HepG2 (cell line): Measurements from ENCODE around the gene PALM3. TPM values are rescaled to one million over a fixed set of nuclear protein-coding genes. Genes with fewer than 3 reads are reported as not detected.
A peak's percentile ranks its signal among the peaks of the same experiment; 100 is the strongest.

Experiments
- ATAC-seq: fragments of 200-7000 bp; cut with Tn5 transposase; 3 replicates; pipeline ENCODE4 v1.9.1; 2020; ENCODE audit warnings: mild to moderate bottlenecking, moderate library complexity
- BruUV-seq: library from RNA; stranded (reverse); fragments of 400-500 nt; replicated peaks from 2 replicates; lab custom pipeline; 2021; lab: Mats Ljungman, UMichigan
- CTCF ChIA-PET: fragments of 300-600 bp; formaldehyde crosslinking; extraction: SDS; loops from one replicate; lab custom pipeline; 2021; ENCODE audit warnings: low total read pairs, inconsistent platforms, low intra/inter-chr PET ratio; lab: Yijun Ruan, JAX
- POLR2A ChIA-PET: fragments of 350-600 bp; sonication (Branson Sonifier 250); formaldehyde crosslinking; loops from one replicate; lab custom pipeline; 2020; ENCODE audit warnings: antibody characterized with exemption, inconsistent platforms; lab: Yijun Ruan, JAX
- DNase-seq: peaks from one replicate; pipeline ENCODE4 v3.0.0-alpha.2; 2015; ENCODE audit warnings: low spot score
- FAIRE-seq: peaks from 3 replicates; lab custom pipeline; 2011; peaks lifted over from hg19 to GRCh38; lab: Jason Lieb, UNC
- H2AFZ ChIP-seq: one replicate; pipeline ENCODE4 v1.6.1; 2011; ENCODE audit warnings: low read length, inconsistent platforms
- H3K27ac ChIP-seq: fragments of 300-600 bp; 3 replicates; pipeline ENCODE4 v1.8.0; 2011; ENCODE audit warnings: mixed run types, mild to moderate bottlenecking, mixed read lengths, low read length, inconsistent platforms; ENCODE audit not compliant: insufficient read depth; ENCODE audit errors: extremely low read length
- H3K27me3 ChIP-seq, 2 experiments: fragments of 200-600 bp in 1 of 2; 2 replicates in 1 of 2; 3 replicates in 1 of 2; pipeline versions ENCODE4 v1.6.0 to v1.8.0; 2011; ENCODE audit warnings: low read length in 2 of 2, mild to moderate bottlenecking in 2 of 2, moderate library complexity in 2 of 2, inconsistent platforms in 1 of 2; ENCODE audit not compliant: insufficient read depth in 2 of 2, control insufficient read depth in 1 of 2
- H3K36me3 ChIP-seq, 2 experiments: fragments of 200-600 bp in 1 of 2; replicated peaks in 1 of 2; 2 replicates in 1 of 2; 3 replicates in 1 of 2; pipeline versions ENCODE4 v1.5.1 to v1.8.0; 2011; ENCODE audit warnings: low read length in 2 of 2, inconsistent platforms in 1 of 2; ENCODE audit not compliant: insufficient read depth in 2 of 2, control insufficient read depth in 1 of 2
- H3K4me1 ChIP-seq: 2 replicates; pipeline ENCODE4 v1.5.1; 2012; ENCODE audit warnings: low read length, inconsistent platforms; ENCODE audit not compliant: insufficient read depth
- H3K4me2 ChIP-seq: 2 replicates; pipeline ENCODE4 v1.6.0; 2011; ENCODE audit warnings: low read depth, low read length, inconsistent platforms
- H3K4me3 ChIP-seq, 3 experiments: fragments of 200-600 bp in 1 of 3; sonication (generic), shearing (Covaris generic) in 1 of 3; replicated peaks in 1 of 3; 2 replicates each; pipeline ENCODE4 v1.5.1; 2011 to 2016; ENCODE audit warnings: low read length in 3 of 3, inconsistent platforms in 2 of 3, low read depth in 2 of 3, mild to moderate bottlenecking in 2 of 3, control low read depth in 1 of 3, mixed read lengths in 1 of 3; ENCODE audit not compliant: insufficient read depth in 1 of 3
- H3K79me2 ChIP-seq: one replicate; pipeline ENCODE4 v1.6.1; 2011; ENCODE audit warnings: low read length, inconsistent platforms; ENCODE audit not compliant: insufficient read depth
- H3K9ac ChIP-seq: 2 replicates; pipeline ENCODE4 v1.6.0; 2011; ENCODE audit warnings: mild to moderate bottlenecking, low read depth, low read length, inconsistent platforms; ENCODE audit not compliant: insufficient read depth
- H3K9me3 ChIP-seq: 2 replicates; pipeline ENCODE4 v1.5.1; 2012; ENCODE audit warnings: mild to moderate bottlenecking, low read length
- H4K20me1 ChIP-seq: 2 replicates; pipeline ENCODE4 v1.6.0; 2011; ENCODE audit warnings: inconsistent platforms, mild to moderate bottlenecking, low read length, moderate library complexity; ENCODE audit not compliant: insufficient read depth
- DBP ChIP-seq: sonication (generic); formaldehyde crosslinking; IDR thresholded peaks from 2 replicates; pipeline ENCODE4 v1.4.0; 2020; ENCODE audit warnings: missing genetic modification reagents; ENCODE audit errors: not compliant biosample characterization
- FOSL1 ChIP-seq: sonication (generic); formaldehyde crosslinking; IDR thresholded peaks from 2 replicates; pipeline ENCODE4 v1.9.0; 2021; ENCODE audit warnings: missing genetic modification reagents, borderline replicate concordance
- MATR3 ChIP-seq: sonication (generic); formaldehyde crosslinking; IDR thresholded peaks from 2 replicates; pipeline ENCODE4 v1.4.0; 2020; ENCODE audit warnings: missing genetic modification reagents
- MYNN ChIP-seq: sonication (generic); formaldehyde crosslinking; IDR thresholded peaks from 2 replicates; pipeline ENCODE4 v1.4.0; 2020; ENCODE audit warnings: mild to moderate bottlenecking, low read depth, missing genetic modification reagents
- NFRKB ChIP-seq: fragments of 450-650 bp; IDR thresholded peaks from 2 replicates; pipeline ENCODE4 v1.6.1; 2017
- NR0B2 ChIP-seq: sonication (generic); formaldehyde crosslinking; IDR thresholded peaks from 2 replicates; pipeline ENCODE4 v1.4.0; 2020; ENCODE audit warnings: mild to moderate bottlenecking, missing genetic modification reagents
- SOX5 ChIP-seq: IDR thresholded peaks from 2 replicates; pipeline ENCODE4 v1.6.1; 2016; ENCODE audit warnings: borderline replicate concordance
- STAT6 ChIP-seq: sonication (generic); formaldehyde crosslinking; IDR thresholded peaks from 2 replicates; pipeline ENCODE4 v1.4.0; 2020; ENCODE audit warnings: missing genetic modification reagents, mild to moderate bottlenecking, borderline replicate concordance
- ZBTB33 ChIP-seq: sonication (generic); formaldehyde crosslinking; IDR thresholded peaks from 2 replicates; pipeline ENCODE4 v1.4.0; 2020; ENCODE audit warnings: missing genetic modification reagents
- ZNF333 ChIP-seq: sonication (generic); formaldehyde crosslinking; IDR thresholded peaks from 2 replicates; pipeline ENCODE4 v1.4.0; 2020; ENCODE audit warnings: mild to moderate bottlenecking, missing genetic modification reagents, borderline replicate concordance
- ZNF383 ChIP-seq: sonication (generic); formaldehyde crosslinking; IDR thresholded peaks from 2 replicates; pipeline ENCODE4 v1.4.0; 2020; ENCODE audit warnings: missing genetic modification reagents, mild to moderate bottlenecking, borderline replicate concordance
- ZNF501 ChIP-seq: sonication (generic); formaldehyde crosslinking; IDR thresholded peaks from 2 replicates; pipeline ENCODE4 v1.5.1; 2020; ENCODE audit warnings: mild to moderate bottlenecking, moderate library complexity, missing genetic modification reagents
- ZNF563 ChIP-seq: sonication (generic); formaldehyde crosslinking; IDR thresholded peaks from 2 replicates; pipeline ENCODE4 v1.8.0; 2022; ENCODE audit warnings: mild to moderate bottlenecking, moderate library complexity, missing genetic modification reagents
- ZNF619 ChIP-seq: sonication (generic); formaldehyde crosslinking; IDR thresholded peaks from 2 replicates; pipeline ENCODE4 v1.4.0; 2020; ENCODE audit warnings: mild to moderate bottlenecking, missing genetic modification reagents
- ZNF672 ChIP-seq: sonication (generic); formaldehyde crosslinking; IDR thresholded peaks from 2 replicates; pipeline ENCODE4 v1.8.1; 2022; ENCODE audit warnings: missing genetic modification reagents
- ZNF713 ChIP-seq: sonication (generic); formaldehyde crosslinking; IDR thresholded peaks from 2 replicates; pipeline ENCODE4 v1.4.0; 2020; ENCODE audit warnings: mild to moderate bottlenecking, missing genetic modification reagents
- ZNF761 ChIP-seq: sonication (generic); formaldehyde crosslinking; conservative IDR thresholded peaks from 2 replicates; pipeline ENCODE4 v1.4.0; 2020; ENCODE audit warnings: mild to moderate bottlenecking, missing genetic modification reagents
- ZNF772 ChIP-seq: sonication (generic); formaldehyde crosslinking; IDR thresholded peaks from 2 replicates; pipeline ENCODE4 v1.5.0; 2020; ENCODE audit warnings: mild to moderate bottlenecking, missing genetic modification reagents
- WGBS: methylation state at CpG from one replicate; pipeline ENCODE4 v1.1.6; 2017; ENCODE audit warnings: low lambda C conversion rate; 5-methylcytosine and 5-hydroxymethylcytosine counted together
- in situ Hi-C: cut with HindIII; loops from 2 replicates; pipeline ENCODE4 v1.10.0; 2017; ENCODE audit warnings: low pct_unique_long_range_greater_than_20kb; ENCODE audit not compliant: extremely low pct_ligation_motif_present
- intact Hi-C: fragments of 100-400 bp; cut with micrococcal nuclease; formaldehyde crosslinking; loops from one replicate; pipeline ENCODE4 v1.10.0; 2022; ENCODE audit not compliant: unreplicated experiment
- polyA plus RNA-seq, 8 experiments: library from polyadenylated mRNA; depleted of rRNA in 3 of 8; stranded (reverse) in 7 of 8; unstranded in 1 of 8; fragments of >200 nt; fragmentation: Illumina TruSeq in 4 of 8; extraction: Trizol in 4 of 8; gene quantifications; 2 replicates each; pipeline versions ENCODE4 v1.2.1 to v1.2.3, GENCODE V29; 2011 to 2016; ENCODE audit warnings: low read depth in 4 of 8, missing spikeins in 1 of 8, mixed read lengths in 1 of 8; ENCODE audit not compliant: insufficient read depth in 1 of 8
- total RNA-seq, 5 experiments: library from RNA; depleted of rRNA; stranded (reverse); fragments of >200 nt; fragmentation: Illumina TruSeq; extraction: Trizol; gene quantifications; 2 replicates each; pipeline ENCODE4 v1.2.3, GENCODE V29; 2016; ENCODE audit warnings: low read depth in 1 of 5

Gene PALM3
- total and polyA plus RNA-seq, 2 of the 13 experiments (the other 11 are each of a cell fraction or from before 2014, with no cell fraction given) = 0.79 to 2.4 TPM

- Histone ChIP-seq H3K4me2 (peak overlapping the region; percentile 95), H3K9me3 (no peaks in the 10 kb centered on the region), H3K27me3 (no peaks in the 10 kb centered on the region; a peak in 1 of 5 replicates), H3K27ac (peak overlapping the region; percentile 78), H4K20me1 (no peaks in the 10 kb centered on the region), H3K9ac (peak overlapping the region; percentile 92), H3K79me2 (peaks cover 5% of the 10 kb centered on the region), H3K36me3 (no peaks in the 10 kb centered on the region), H2AFZ (no peak overlapping the region), H3K4me1 (peaks cover 44% of the 10 kb centered on the region), H3K4me3 (peak overlapping the region; percentile 78 to 95 (median 87))
- WGBS = 19% methylated on average over 9 of the region's 24 CpGs
- CTCF ChIA-PET = no interaction called here
- POLR2A ChIA-PET = interaction anchor here (0.6 to 3.4 kb wide), 7 partner anchors 10 to 1331 kb away, joined by 3 to 14 read pairs (median 5); partner anchors contain the start of genes ASF1B, MISP3 and PRKACA
- no peak; the same call in 2 of the 3 replicates for ATAC-seq
- in situ Hi-C loops (no loop called here), intact Hi-C loops (loop anchor here (2.0 to 5.0 kb wide), 2 partner anchors 35 to 55 kb away; partner anchors contain the start of genes ASF1B and PRKACA)
- peak; percentile 23 for FAIRE-seq
- BruUV-seq = TSS peak; percentile 79
- no peak for DNase-seq
- TF ChIP-seq ZNF501 (CRISPR knock-in tag) = no peak
- peak; percentile 43; the same call in 1 of the 2 replicates for TF ChIP-seq ZNF333 (CRISPR knock-in tag)
- TF ChIP-seq MYNN = no peak; the same call in 1 of the 2 replicates
- TF ChIP-seq ZNF772 = no peak
- TF ChIP-seq ZNF713 = no peak
- TF ChIP-seq SOX5 (CRISPR knock-in tag) = no peak
- TF ChIP-seq DBP (CRISPR knock-in tag) = no peak
- TF ChIP-seq NFRKB = no peak
- TF ChIP-seq ZNF672 = no peak
- peak; percentile 55; the same call in 1 of the 2 replicates for TF ChIP-seq NR0B2
- TF ChIP-seq ZBTB33 = no peak
- peak; percentile 11; the same call in 1 of the 2 replicates for TF ChIP-seq ZNF563
- TF ChIP-seq FOSL1 = no peak
- no peak for TF ChIP-seq ZNF383
- TF ChIP-seq STAT6 (CRISPR knock-in tag) = no peak
- no peak for TF ChIP-seq MATR3 (CRISPR knock-in tag)
- no peak for TF ChIP-seq ZNF761 (CRISPR knock-in tag)
- no peak for TF ChIP-seq ZNF619 (CRISPR knock-in tag)
Measured at GRCh38 chr19:14081797-14082674, 20.2 kb upstream of the PALM3 start.
